ENCODE results near the gene GBX2.

GRCh38 chr2:236127010-236127409, 41.2 kb downstream of the GBX2 start:
- TF ChIP-seq CTCF (IDR thresholded peaks at IDR 0.05): no peak
- no peak for TF ChIP-seq POLR2A (IDR thresholded peaks at IDR 0.05)
